ENCODE data around the gene TSC2. TPM values are rescaled to one million over a fixed set of nuclear protein-coding genes. Genes with fewer than 3 reads are reported as not detected.
A peak's percentile ranks its signal among the peaks of the same experiment; 100 is the strongest.

TSC2 gene
- total and polyA plus RNA-seq, 2 of the 13 experiments (the other 11 are each of a cell fraction or from before 2014, with no cell fraction given): 19.6 to 40.4 TPM

DNA sequence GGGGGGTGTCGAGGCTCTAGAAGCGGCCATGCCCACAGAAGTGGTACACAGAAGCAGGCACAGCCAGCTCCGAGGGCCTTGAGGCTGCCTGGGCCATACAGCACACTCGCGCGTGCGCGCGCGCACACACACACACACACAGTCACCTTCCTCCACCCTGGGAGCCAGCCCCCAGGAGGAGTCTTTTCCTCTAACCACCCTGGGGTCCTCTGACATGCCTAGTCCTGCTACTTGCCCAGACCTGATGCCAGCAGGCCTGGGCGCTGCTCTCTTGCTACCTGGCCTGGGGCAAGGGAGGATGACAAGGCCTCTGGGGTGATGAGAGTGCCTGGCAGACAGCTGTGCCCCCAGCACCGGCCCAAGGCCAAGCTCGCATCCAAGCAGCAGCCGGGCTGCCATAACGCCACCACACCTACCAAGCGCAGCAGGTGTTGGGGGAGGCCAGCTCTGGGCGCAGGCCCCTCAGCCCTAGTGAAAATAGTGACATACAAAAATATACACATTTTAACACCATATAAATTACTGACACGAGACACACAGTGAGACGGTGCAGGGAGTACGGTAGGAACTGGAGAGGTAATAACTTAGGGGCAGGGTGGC, 41.1 kb downstream of the TSC2 start:
- FAIRE-seq: no peak
- Histone ChIP-seq H3K9me3 (ENCODE audit: low read length) (no peaks in the 10 kb centered on the region), H3K4me2 (ENCODE audit: low read depth, low read length) (no peak overlapping the region), H3K9ac (ENCODE audit: insufficient read depth, low read depth, low read length) (no peak overlapping the region), H3K79me2 (ENCODE audit: insufficient read depth, low read length) (no peaks in the 10 kb centered on the region), H3K4me3 (replicated peaks in 1 of 3; ENCODE audit: insufficient read depth in 1 of 3, low read depth in 2 of 3, low read length in 3 of 3) (no peak overlapping the region), H3K36me3 (replicated peaks in 1 of 2; ENCODE audit: control insufficient read depth in 1 of 2, insufficient read depth in 2 of 2, low read length in 2 of 2) (peaks cover 14 to 29% of the 10 kb centered on the region in 2 experiments; a peak in 4 of 5 replicates), H3K27ac (ENCODE audit: extremely low read length, insufficient read depth, low read length) (no peak overlapping the region), H3K4me1 (ENCODE audit: insufficient read depth, low read length) (no peaks in the 10 kb centered on the region), H2AFZ (ENCODE audit: low read length) (no peak overlapping the region), H4K20me1 (ENCODE audit: insufficient read depth, low read length) (no peaks in the 10 kb centered on the region), H3K27me3 (ENCODE audit: control insufficient read depth in 1 of 2, insufficient read depth in 2 of 2, low read length in 2 of 2) (no peaks in the 10 kb centered on the region)
- ChIA-PET POLR2A (no interaction called here), CTCF (ENCODE audit: low intra/inter-chr PET ratio, low total read pairs) (no interaction called here)
- TF ChIP-seq, protein P1, sequence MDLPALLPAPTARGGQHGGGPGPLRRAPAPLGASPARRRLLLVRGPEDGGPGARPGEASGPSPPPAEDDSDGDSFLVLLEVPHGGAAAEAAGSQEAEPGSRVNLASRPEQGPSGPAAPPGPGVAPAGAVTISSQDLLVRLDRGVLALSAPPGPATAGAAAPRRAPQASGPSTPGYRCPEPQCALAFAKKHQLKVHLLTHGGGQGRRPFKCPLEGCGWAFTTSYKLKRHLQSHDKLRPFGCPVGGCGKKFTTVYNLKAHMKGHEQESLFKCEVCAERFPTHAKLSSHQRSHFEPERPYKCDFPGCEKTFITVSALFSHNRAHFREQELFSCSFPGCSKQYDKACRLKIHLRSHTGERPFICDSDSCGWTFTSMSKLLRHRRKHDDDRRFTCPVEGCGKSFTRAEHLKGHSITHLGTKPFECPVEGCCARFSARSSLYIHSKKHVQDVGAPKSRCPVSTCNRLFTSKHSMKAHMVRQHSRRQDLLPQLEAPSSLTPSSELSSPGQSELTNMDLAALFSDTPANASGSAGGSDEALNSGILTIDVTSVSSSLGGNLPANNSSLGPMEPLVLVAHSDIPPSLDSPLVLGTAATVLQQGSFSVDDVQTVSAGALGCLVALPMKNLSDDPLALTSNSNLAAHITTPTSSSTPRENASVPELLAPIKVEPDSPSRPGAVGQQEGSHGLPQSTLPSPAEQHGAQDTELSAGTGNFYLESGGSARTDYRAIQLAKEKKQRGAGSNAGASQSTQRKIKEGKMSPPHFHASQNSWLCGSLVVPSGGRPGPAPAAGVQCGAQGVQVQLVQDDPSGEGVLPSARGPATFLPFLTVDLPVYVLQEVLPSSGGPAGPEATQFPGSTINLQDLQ (CRISPR knock-in tag; IDR thresholded peaks at IDR 0.05): no peak
- TF ChIP-seq AGO2 (optimal IDR thresholded peaks at IDR 0.05; ENCODE audit: low read depth, low read length): peak; percentile 0
- WGBS (ENCODE audit: low lambda C conversion rate): 89% methylated on average over 19 of the region's 20 CpGs
- BruUV-seq (replicated peaks): no TSS peak
- in situ Hi-C loops (cut with HindIII; ENCODE audit: extremely low pct_ligation_motif_present, low pct_unique_long_range_greater_than_20kb) (loop anchor here (5.0 to 10.0 kb wide), 2 partner anchors 56 to 67 kb away; partner anchors contain the start of gene RAB26), intact Hi-C loops (cut with micrococcal nuclease; ENCODE audit: unreplicated experiment) (no loop called here)
- DNase-seq (ENCODE audit: low spot score): no peak
- ATAC-seq: no peak

DNA sequence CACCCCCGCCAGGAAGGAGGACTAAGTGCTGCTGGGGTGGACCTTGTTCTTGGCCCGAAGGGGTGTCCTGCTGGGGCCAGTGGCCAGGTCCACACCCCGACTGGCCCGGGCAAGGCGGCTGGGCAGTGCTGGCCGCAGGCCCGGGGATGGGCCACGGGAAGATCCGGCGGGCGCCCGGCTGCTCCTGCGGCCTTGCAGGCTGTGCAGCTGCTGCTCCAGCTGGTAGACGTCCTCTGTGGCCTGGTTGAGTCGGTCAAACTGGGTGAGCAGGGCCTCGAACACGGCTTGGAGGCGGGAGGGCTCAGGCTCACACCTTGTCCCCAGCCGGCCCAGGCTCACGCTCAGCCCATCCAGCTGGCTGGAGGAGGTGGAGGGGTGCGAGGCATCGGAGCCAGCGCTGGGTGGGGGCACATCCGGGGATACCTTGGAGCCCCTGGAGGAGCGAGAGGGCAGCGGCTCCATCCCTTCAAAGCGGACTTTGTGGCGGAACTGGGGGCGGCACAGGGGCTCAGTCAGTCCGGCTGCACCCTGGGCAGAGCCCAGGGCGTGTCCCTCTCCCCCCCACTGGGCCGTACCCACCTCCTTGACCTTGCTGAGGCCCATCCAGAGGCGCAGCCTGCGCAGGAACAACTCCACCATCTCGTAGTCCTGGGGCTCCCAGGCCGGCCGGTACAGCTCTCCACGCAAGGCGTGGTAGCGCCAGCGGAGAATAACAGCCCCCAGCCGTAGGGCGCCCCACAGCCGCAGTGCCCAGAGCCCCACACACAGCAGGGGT, 42.1 kb downstream of the TSC2 start:
- ATAC-seq (no peak), DNase-seq (ENCODE audit: low spot score) (no peak), FAIRE-seq (no peak)
- intact Hi-C loops (cut with micrococcal nuclease; ENCODE audit: unreplicated experiment): no loop called here
- Histone ChIP-seq H3K36me3 (replicated peaks in 1 of 2; ENCODE audit: control insufficient read depth in 1 of 2, insufficient read depth in 2 of 2, low read length in 2 of 2) (peaks cover 11 to 34% of the 10 kb centered on the region in 2 experiments; a peak in 4 of 5 replicates), H3K27me3 (ENCODE audit: control insufficient read depth in 1 of 2, insufficient read depth in 2 of 2, low read length in 2 of 2) (no peaks in the 10 kb centered on the region), H2AFZ (ENCODE audit: low read length) (no peak overlapping the region), H4K20me1 (ENCODE audit: insufficient read depth, low read length) (no peaks in the 10 kb centered on the region), H3K4me3 (replicated peaks in 1 of 3; ENCODE audit: insufficient read depth in 1 of 3, low read depth in 2 of 3, low read length in 3 of 3) (no peak overlapping the region), H3K4me1 (ENCODE audit: insufficient read depth, low read length) (no peaks in the 10 kb centered on the region), H3K9ac (ENCODE audit: insufficient read depth, low read depth, low read length) (no peak overlapping the region), H3K9me3 (ENCODE audit: low read length) (no peaks in the 10 kb centered on the region), H3K79me2 (ENCODE audit: insufficient read depth, low read length) (no peaks in the 10 kb centered on the region), H3K4me2 (ENCODE audit: low read depth, low read length) (no peak overlapping the region), H3K27ac (ENCODE audit: extremely low read length, insufficient read depth, low read length) (no peak overlapping the region)
- in situ Hi-C loops (cut with HindIII; ENCODE audit: extremely low pct_ligation_motif_present, low pct_unique_long_range_greater_than_20kb): loop anchor here (5.0 to 10.0 kb wide), 2 partner anchors 55 to 68 kb away; partner anchors contain the start of gene RAB26
- BruUV-seq (replicated peaks): TSS peak; percentile 42
- POLR2A ChIA-PET: no interaction called here
- CTCF ChIA-PET (ENCODE audit: low intra/inter-chr PET ratio, low total read pairs): no interaction called here
- peak; percentile 9 for TF ChIP-seq AGO2 (optimal IDR thresholded peaks at IDR 0.05; ENCODE audit: low read depth, low read length)
- TF ChIP-seq, protein P2, sequence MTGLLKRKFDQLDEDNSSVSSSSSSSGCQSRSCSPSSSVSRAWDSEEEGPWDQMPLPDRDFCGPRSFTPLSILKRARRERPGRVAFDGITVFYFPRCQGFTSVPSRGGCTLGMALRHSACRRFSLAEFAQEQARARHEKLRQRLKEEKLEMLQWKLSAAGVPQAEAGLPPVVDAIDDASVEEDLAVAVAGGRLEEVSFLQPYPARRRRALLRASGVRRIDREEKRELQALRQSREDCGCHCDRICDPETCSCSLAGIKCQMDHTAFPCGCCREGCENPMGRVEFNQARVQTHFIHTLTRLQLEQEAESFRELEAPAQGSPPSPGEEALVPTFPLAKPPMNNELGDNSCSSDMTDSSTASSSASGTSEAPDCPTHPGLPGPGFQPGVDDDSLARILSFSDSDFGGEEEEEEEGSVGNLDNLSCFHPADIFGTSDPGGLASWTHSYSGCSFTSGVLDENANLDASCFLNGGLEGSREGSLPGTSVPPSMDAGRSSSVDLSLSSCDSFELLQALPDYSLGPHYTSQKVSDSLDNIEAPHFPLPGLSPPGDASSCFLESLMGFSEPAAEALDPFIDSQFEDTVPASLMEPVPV (CRISPR knock-in tag; IDR thresholded peaks at IDR 0.05): no peak
- TF ChIP-seq, protein P3, sequence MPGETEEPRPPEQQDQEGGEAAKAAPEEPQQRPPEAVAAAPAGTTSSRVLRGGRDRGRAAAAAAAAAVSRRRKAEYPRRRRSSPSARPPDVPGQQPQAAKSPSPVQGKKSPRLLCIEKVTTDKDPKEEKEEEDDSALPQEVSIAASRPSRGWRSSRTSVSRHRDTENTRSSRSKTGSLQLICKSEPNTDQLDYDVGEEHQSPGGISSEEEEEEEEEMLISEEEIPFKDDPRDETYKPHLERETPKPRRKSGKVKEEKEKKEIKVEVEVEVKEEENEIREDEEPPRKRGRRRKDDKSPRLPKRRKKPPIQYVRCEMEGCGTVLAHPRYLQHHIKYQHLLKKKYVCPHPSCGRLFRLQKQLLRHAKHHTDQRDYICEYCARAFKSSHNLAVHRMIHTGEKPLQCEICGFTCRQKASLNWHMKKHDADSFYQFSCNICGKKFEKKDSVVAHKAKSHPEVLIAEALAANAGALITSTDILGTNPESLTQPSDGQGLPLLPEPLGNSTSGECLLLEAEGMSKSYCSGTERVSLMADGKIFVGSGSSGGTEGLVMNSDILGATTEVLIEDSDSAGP (CRISPR knock-in tag; IDR thresholded peaks at IDR 0.05; ENCODE audit: borderline replicate concordance): 0 out of 2 replicates have a peak, but pooled peaks have one; percentile 30
- peak; percentile 15; the same call in 1 of the 2 replicates for TF ChIP-seq POLR2G (IDR thresholded peaks at IDR 0.05; ENCODE audit: low read depth, low read length)
- no CpG with 5 or more reads among the region's 44 CpGs for WGBS (ENCODE audit: low lambda C conversion rate)
